NCI-H226 (cell line): ENCODE measurements around the gene MYOZ1.

Source experiments
- DNase-seq: peaks from one replicate; pipeline ENCODE4 v3.0.0-alpha.2; 2015

MYOZ1 gene

DNA sequence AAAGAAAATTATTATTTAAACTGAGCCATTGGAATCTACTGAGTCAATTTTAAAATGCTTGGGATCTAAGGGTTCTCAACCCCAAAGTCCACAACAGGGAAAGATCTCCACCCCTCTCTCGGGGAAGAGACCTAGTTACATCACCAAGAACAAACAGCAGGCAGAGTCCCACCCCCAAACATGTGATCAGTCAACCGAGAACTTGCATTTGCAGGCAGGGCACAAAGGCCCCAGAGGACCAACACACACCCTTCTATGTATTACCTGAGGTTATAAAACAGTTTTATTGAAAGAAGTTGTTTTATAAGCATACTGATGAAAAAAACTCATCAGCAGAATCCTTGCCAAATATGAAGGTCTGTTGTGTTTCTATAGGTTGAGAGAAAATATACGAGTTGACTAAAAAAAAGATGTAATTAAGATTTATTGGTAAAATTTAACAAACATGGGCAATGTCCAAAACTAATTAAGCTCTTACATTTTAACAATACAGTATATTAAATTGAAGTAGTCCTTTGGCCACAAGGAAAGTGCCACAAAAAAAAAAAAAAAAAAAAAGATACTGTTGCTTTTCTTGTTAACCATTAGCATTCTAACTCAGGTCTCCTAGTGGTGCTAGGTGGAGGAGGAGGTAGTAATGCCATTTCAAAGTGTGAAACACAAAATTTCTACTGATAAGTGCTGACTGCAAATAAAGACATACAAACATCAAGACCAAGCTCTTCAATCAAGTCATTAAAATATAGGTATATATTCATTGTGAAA is 49.2 kb downstream of the MYOZ1 start:
- peak; percentile 71 for DNase-seq

DNA sequence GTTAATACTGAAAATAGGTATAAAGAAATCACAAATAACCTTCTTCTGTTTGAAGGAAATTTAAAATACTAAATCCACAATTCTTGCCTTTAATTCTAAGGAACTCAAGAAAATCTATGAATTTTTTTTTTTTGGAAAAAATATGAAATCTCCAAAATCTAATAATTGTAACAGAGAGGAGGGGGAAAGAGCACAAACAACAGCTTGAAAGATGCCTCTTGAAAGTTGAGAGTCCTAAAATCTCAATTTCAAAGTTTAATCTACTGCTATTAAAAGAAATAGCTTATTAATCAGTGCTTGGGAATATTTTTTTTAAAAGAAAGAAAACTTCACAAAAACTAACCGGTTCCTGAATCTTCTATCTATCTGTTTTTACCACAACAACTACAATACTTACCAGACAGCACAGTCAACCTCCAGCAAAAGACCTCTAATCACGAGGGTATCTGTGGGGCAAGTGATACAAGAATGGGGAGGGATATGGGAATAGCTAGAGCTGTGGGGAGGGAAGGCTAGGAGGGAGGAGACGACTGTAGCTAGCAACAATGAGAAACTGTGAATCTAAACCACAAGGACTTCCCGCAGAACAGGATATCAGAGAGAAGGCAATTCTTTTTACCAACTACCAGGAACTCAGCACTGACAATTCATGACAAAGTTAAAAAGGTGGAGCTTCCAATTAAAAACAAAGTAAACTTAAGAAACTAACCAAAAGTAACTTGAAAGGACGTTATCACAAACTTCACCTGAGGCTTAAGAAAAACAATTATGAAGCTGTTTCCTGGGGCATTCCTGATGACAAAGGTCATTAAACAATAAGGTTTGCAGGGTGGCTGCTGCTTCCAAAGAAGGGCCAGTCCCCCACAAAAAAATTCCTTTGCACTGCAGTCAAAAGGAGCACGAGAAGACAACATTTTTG is 50.1 kb downstream of the MYOZ1 start, which contains the start of gene USP54:
USP54 (minus strand) TSS at position 462 of the 919 bp plus-strand sequence. CDS start 15,684 bp downstream, outside the sequence.
- DNase-seq, result peak; percentile 93

- peak; percentile 89 for DNase-seq
Observed at GRCh38 chr10:73589563-73590126, 51.6 kb downstream of the MYOZ1 start.

GRCh38 chr10:73588656-73589055 is 52.6 kb downstream of the MYOZ1 start:
- DNase-seq, result peak; percentile 64

DNA sequence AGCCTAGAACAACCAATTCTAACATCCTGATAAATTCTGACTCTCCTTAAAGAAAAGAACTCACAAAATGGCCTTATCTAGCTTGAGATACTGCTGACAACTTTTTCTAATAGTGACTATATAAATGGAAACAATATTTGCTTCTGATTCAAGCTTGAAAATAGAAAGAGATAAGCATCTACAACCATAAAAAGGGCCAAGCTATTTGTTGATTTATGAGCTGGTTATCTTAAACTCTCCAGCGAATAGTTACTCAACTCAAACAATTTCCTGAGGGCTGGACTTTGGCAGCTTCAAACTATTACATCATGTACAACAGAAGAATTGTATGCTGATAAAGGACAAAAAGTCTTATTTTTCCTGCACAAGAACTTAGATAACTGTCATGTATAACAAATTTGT is 54.7 kb downstream of the MYOZ1 start:
- peak; percentile 84 for DNase-seq

DNA sequence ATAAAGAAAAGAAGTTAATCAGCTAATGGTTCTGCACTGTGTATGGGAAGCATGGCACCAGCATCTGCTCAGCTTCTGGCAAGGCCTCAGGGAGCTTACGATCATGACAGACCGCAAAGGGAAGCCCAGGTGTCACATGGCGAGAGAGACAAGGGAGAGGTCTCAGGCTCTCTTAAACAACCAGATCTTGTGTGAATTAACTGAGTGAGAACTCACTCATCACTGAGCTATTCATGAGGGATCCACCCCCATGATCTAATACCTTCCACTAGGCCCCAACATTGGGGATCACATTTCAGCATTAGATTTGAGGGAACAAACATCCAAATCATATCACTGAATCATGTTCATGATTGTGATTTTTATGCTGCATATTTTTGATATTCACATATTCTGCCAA is 55.9 kb downstream of the MYOZ1 start:
- peak; percentile 63 for DNase-seq

DNA sequence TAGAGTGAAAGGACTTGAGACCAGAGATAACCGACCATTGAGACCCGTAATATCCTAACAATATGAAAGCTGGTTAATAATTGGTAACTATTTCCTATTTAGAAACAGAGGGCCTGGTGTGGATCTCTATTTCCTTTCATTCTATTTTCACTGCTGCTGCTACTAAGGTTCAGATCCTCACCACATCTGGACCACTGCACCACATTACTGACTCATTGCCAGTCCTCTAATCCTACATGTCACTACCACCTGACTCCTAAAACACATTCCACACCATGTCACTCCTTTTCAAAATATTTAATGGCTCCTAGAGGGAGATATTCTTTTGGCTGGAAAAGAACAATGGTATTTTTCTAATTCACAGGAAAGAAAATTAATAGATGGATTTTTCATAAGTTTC is 56.5 kb downstream of the MYOZ1 start:
- peak; percentile 32 for DNase-seq

GRCh38 chr10:73581918-73582317 is 59.4 kb downstream of the MYOZ1 start:
- DNase-seq, result no peak
